ENCODE data around the gene VWC2L.

The VWC2L gene

DNA sequence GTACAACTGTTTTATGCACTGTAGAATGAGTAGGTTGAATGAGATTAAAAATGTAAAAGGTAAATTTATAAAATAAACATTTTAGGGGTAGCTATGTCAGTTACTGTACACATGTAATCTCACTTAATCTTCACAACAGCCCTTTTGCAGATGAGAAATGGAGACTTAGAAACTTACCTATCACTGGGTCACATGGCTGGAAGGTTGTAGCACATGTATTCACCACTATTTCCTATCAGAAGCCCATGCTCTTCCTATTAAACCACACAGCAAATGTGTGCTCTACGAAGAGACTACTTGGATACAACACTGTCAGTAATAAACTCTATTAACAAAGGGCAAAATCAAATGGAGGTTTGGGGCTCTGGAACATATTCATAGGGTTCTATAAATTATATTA, 60.5 kb downstream of the VWC2L start:
- Histone ChIP-seq H3K4me3 (ENCODE audit: low read length) (no peak overlapping the region), H3K4me1 (ENCODE audit: control insufficient read depth, low read length) (no peaks in the 10 kb centered on the region), H3K79me2 (ENCODE audit: control insufficient read depth, low read length) (no peaks in the 10 kb centered on the region), H3K4me2 (ENCODE audit: low read length) (no peak overlapping the region), H3K27ac (ENCODE audit: low read depth, low read length) (no peak overlapping the region), H4K20me1 (ENCODE audit: control insufficient read depth, insufficient read depth, low read depth, low read length) (no peaks in the 10 kb centered on the region), H3K9me2 (replicated peaks; ENCODE audit: control insufficient read depth, low read length) (no peaks in the 10 kb centered on the region), H3K9me3 (ENCODE audit: control insufficient read depth, insufficient read depth, low read length) (no peaks in the 10 kb centered on the region), H3K27me3 (ENCODE audit: control insufficient read depth, low read length) (no peaks in the 10 kb centered on the region), H3K36me3 (ENCODE audit: control insufficient read depth, low read length) (no peaks in the 10 kb centered on the region), H3F3A (ENCODE audit: control insufficient read depth, insufficient read depth) (no peaks in the 10 kb centered on the region)
- TF ChIP-seq, protein P1, sequence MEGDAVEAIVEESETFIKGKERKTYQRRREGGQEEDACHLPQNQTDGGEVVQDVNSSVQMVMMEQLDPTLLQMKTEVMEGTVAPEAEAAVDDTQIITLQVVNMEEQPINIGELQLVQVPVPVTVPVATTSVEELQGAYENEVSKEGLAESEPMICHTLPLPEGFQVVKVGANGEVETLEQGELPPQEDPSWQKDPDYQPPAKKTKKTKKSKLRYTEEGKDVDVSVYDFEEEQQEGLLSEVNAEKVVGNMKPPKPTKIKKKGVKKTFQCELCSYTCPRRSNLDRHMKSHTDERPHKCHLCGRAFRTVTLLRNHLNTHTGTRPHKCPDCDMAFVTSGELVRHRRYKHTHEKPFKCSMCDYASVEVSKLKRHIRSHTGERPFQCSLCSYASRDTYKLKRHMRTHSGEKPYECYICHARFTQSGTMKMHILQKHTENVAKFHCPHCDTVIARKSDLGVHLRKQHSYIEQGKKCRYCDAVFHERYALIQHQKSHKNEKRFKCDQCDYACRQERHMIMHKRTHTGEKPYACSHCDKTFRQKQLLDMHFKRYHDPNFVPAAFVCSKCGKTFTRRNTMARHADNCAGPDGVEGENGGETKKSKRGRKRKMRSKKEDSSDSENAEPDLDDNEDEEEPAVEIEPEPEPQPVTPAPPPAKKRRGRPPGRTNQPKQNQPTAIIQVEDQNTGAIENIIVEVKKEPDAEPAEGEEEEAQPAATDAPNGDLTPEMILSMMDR (IDR thresholded peaks at IDR 0.05; ENCODE audit: low read depth, low read length, poor library complexity, severe bottlenecking), result no peak
- TF ChIP-seq EZH2phosphoT487 (IDR thresholded peaks at IDR 0.05; ENCODE audit: borderline replicate concordance, low read length), result no peak

DNA sequence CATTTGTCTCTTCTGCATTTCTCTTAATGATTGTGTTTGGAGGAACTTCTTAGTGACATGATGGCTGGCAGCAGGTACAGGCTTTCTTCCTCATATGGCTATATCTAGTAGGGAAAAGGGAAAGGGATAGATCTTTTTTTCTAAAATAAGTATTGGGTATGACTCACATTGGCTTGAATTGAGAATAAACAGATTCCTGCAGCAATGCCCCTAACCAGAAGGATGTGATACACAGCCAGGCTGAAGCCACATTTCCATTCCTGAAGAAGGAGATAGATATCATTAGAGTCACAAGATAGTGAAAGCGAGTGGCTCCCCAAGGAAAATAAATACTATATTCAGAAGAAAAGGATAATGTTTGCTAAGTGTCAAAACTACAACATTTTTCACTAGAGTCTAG, 61.1 kb downstream of the VWC2L start:
- Histone ChIP-seq H3K27me3 (ENCODE audit: control insufficient read depth, low read length) (no peaks in the 10 kb centered on the region), H3K9me2 (replicated peaks; ENCODE audit: control insufficient read depth, low read length) (no peaks in the 10 kb centered on the region), H3F3A (ENCODE audit: control insufficient read depth, insufficient read depth) (no peaks in the 10 kb centered on the region), H4K20me1 (ENCODE audit: control insufficient read depth, insufficient read depth, low read depth, low read length) (no peaks in the 10 kb centered on the region), H3K4me2 (ENCODE audit: low read length) (no peak overlapping the region), H3K79me2 (ENCODE audit: control insufficient read depth, low read length) (no peaks in the 10 kb centered on the region), H3K9me3 (ENCODE audit: control insufficient read depth, insufficient read depth, low read length) (no peaks in the 10 kb centered on the region), H3K4me1 (ENCODE audit: control insufficient read depth, low read length) (no peaks in the 10 kb centered on the region), H3K4me3 (ENCODE audit: low read length) (no peak overlapping the region), H3K36me3 (ENCODE audit: control insufficient read depth, low read length) (no peaks in the 10 kb centered on the region), H3K27ac (ENCODE audit: low read depth, low read length) (no peak overlapping the region)
- TF ChIP-seq, protein P1 (IDR thresholded peaks at IDR 0.05; ENCODE audit: low read depth, low read length, poor library complexity, severe bottlenecking), result no peak
- TF ChIP-seq EZH2phosphoT487 (IDR thresholded peaks at IDR 0.05; ENCODE audit: borderline replicate concordance, low read length), result no peak

DNA sequence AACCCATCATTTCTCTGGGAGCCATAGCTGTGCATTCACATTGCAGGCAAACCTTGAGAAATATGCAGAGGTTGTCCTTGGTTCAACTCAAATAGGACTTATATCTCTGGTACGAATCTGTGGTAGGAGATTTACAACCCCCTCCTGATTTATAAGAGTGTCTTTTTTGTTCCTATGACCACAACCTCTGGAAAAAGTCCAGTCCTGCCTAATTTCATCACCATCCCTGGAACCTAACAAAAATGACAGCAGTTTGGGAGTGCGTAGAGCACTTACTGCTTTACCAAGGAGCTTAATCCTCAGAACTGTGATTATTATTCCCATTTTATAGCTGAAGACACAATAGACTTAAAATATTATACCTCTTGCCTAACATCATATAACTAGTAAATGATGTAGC, 66.5 kb downstream of the VWC2L start:
- Histone ChIP-seq H3K27ac (ENCODE audit: low read depth, low read length) (no peak overlapping the region), H3K27me3 (ENCODE audit: control insufficient read depth, low read length) (no peaks in the 10 kb centered on the region)
- TF ChIP-seq, protein P1 (IDR thresholded peaks at IDR 0.05; ENCODE audit: low read depth, low read length, poor library complexity, severe bottlenecking), result no peak
- TF ChIP-seq EZH2phosphoT487 (IDR thresholded peaks at IDR 0.05; ENCODE audit: borderline replicate concordance, low read length), result no peak

DNA sequence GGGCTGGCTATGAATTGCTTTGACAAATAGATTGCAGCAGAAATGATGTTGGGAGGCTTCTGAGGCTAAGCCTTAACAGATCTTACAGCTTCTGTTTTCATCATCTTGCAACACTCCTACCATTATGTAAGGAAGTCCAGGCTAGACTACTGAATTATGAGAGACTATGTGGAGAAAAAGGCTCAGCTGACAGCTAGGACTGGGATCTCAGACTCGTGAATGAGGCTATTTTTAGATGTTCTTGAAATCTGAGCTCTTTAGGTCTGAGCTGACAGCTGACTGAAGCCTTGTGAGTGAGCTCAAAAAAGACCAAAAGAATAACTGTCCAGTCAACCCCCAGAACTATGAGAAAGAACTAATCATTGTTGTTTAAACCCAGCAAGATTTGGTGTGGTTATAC, 70.3 kb downstream of the VWC2L start:
- no peaks in the 10 kb centered on the region; the same call in 1 of the 2 replicates for H3K9me3 ChIP-seq (ENCODE audit: control insufficient read depth, insufficient read depth, low read length)
- no peak overlapping the region for H3K4me2 ChIP-seq (ENCODE audit: low read length)
- TF ChIP-seq EZH2phosphoT487 (IDR thresholded peaks at IDR 0.05; ENCODE audit: borderline replicate concordance, low read length), result no peak
- TF ChIP-seq, protein P1 (IDR thresholded peaks at IDR 0.05; ENCODE audit: low read depth, low read length, poor library complexity, severe bottlenecking), result no peak
- no peaks in the 10 kb centered on the region for H3K36me3 ChIP-seq (ENCODE audit: control insufficient read depth, low read length)
- no peaks in the 10 kb centered on the region for H3K27me3 ChIP-seq (ENCODE audit: control insufficient read depth, low read length)
- no peaks in the 10 kb centered on the region for H3K79me2 ChIP-seq (ENCODE audit: control insufficient read depth, low read length)
- H3K9me2 ChIP-seq (replicated peaks; ENCODE audit: control insufficient read depth, low read length), result no peaks in the 10 kb centered on the region
- no peak overlapping the region for H3K27ac ChIP-seq (ENCODE audit: low read depth, low read length)
- H3F3A ChIP-seq (ENCODE audit: control insufficient read depth, insufficient read depth), result no peaks in the 10 kb centered on the region
- H4K20me1 ChIP-seq (ENCODE audit: control insufficient read depth, insufficient read depth, low read depth, low read length), result no peaks in the 10 kb centered on the region
- H3K4me1 ChIP-seq (ENCODE audit: control insufficient read depth, low read length), result no peaks in the 10 kb centered on the region
- no peak overlapping the region for H3K4me3 ChIP-seq (ENCODE audit: low read length)

More for the DNA sequence above, 66.5 kb downstream of the VWC2L start:
- Histone ChIP-seq H3K4me3 (ENCODE audit: low read length) (no peak overlapping the region), H3K9me3 (ENCODE audit: control insufficient read depth, insufficient read depth, low read length) (no peaks in the 10 kb centered on the region; the same call in 1 of the 2 replicates), H3F3A (ENCODE audit: control insufficient read depth, insufficient read depth) (no peaks in the 10 kb centered on the region), H4K20me1 (ENCODE audit: control insufficient read depth, insufficient read depth, low read depth, low read length) (no peaks in the 10 kb centered on the region), H3K4me2 (ENCODE audit: low read length) (no peak overlapping the region), H3K79me2 (ENCODE audit: control insufficient read depth, low read length) (no peaks in the 10 kb centered on the region), H3K4me1 (ENCODE audit: control insufficient read depth, low read length) (no peaks in the 10 kb centered on the region), H3K9me2 (replicated peaks; ENCODE audit: control insufficient read depth, low read length) (no peaks in the 10 kb centered on the region), H3K36me3 (ENCODE audit: control insufficient read depth, low read length) (no peaks in the 10 kb centered on the region)
